AG20443 (cell line): ENCODE data around the gene KRT33A.

Experiments used
- DNase-seq: peaks from one replicate; pipeline ENCODE4 v3.0.0; 2012; ENCODE audit warnings: low spot score, mixed read lengths

Gene KRT33A

DNA sequence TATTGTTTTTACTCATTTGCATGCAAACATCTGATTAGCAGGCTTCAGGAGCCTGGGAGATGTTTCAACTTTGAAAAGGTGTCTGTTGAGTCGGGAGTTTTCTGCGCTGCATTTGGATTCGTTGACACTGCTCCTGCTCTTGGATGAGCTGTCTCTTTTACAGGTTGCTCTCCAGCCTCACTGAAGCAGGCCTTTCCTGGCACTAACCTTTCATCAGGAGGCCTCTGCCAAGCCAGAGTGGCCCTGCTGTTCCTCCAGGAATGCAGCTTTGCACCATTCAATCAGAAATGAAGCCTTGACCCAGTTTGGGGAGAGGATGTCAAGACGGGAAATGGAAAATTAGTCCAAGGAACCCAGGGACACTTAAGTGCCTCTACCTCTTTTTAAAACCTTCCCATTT lies 47.6 kb downstream of the KRT33A start:
- DNase-seq, result no peak

DNA sequence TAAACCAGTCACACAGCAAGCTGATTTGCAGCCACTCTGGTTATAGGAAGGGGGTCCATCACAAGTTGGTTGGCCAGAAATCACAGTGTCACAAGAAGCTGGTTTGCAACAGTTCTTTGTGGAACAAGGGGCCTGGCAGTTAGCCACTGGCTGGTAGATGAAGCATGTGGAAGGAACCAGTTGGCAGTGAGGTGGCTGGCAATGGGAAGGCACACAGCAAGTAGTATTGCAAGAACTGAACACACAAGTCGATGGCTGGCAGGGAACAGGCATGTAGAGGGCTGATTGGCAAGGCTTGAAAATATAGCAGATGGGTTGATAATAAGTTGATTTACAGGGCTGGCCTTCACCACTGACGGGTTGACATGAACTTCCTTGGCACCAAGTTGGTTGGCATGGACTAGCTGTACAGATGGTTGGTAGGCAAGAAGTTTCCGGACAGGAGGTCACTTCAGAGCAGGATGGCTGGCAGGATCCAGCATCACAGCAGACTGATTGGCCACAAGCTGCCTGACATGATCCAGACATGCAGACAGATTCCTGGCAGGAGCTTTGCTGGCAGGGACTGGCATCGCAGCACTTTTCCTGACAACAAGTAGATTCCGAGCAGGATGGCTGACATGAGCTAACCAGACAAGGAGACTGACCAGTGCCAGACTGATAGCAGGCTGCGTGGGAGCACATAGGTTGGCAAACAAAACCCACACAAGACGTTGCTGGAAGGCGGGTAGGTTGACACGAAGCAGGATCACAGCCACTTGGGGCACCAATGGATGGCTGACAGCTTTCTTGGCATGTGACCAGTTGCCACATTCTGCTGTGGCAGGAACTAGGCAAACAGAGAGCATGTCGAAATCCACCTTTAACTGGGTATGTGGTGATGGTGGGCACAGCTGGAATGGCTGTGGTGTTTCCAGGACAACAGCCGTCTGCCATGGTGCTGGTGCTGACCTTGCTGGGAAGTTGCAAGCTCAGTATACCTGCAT lies 48.4 kb downstream of the KRT33A start, which contains the start of gene KRTAP29-1:
Gene KRTAP29-1 (minus strand): TSS at position 936 of the 986 bp plus-strand sequence. CDS start 0 bp downstream, at position 936.
- no peak for DNase-seq

DNA sequence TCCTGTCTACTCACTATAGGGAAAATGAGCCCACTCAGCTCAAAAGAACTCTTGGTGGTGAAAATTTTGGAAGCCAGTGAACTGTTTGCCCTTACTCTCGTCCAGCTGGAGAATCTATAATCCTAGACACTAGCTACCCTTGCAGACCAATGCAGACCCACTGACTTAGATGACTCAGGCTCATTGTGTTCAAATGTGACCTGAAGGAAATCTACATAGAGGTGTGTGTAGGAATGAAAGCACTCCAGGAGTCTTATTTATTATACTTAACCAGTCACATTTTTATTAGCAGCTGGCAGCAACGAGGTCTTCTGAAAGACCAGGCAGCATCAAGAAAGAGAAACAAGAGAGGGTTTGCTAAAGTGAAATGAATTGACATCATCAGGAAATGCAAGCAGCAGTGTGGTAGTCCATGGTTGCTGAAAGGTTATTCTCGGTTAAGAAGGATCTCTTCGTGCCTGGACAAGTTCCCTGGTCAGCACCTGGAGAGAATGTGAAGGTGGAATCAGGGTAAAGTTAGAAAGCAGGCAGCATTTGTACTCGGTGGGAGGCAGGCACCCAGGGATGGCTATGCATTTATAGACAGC lies 49.3 kb downstream of the KRT33A start:
- DNase-seq, result no peak

DNA sequence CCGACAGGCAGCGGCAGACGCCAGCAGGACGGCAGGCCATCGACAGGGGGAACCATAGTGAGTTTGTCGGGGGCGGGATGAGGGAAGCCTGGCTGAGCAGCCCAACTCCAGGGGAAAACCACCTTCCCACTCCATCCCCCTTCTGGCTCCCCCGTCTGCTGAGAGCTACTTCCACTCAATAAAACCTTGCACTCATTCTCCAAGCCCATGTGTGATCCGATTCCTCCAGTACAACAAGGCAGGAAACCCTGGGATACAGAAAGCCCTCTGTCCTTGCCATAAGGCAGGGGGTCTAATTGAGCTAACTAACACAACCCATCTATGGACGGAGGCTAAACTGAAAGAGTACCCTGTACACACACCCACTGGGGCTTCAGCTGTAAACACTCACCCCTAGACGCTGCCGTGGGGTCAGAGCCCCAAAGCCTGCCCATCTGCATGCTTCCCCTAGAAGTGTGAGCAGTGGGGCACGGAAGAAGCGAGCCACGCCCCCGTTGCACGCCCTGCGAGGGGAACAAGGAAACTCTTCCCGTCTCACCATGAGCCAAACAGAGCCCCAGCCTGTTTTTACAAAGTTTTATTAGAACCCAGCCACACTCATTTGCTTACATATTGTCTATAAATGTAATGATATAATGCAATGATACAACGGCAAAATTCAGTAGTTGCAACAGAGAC lies 52.0 kb downstream of the KRT33A start:
- no peak for DNase-seq

DNA sequence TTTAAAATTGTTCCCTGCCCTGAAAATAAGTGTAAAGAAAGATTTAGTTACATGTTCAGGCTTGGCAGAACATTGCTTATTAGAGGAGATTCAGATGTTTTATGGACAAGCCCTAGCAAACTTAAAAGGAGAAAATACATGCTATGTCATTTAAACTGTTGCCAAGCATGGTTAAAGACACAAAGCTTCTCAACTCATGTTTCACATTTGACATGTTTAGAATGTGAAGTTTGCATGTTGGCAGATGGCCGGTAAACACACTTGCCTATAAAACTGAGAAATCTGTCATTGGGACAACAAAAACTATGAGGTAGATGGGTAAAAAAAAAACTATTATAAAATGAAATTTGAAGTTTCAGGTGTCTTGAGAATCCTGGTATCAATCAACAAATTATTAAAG lies 53.8 kb downstream of the KRT33A start:
- DNase-seq, result no peak
